ENCODE measurements around the gene CCDC188.

- TF ChIP-seq SRF (IDR thresholded peaks at IDR 0.05; ENCODE audit: low read depth, low read length) (no peak), CTCF (IDR thresholded peaks at IDR 0.05; ENCODE audit: control extremely low read depth in 1 of 3, insufficient read depth in 1 of 3, low read depth in 1 of 3, low read length in 3 of 3) (no peak), POLR2A (IDR thresholded peaks at IDR 0.05; ENCODE audit: control extremely low read depth in 1 of 2, low read depth in 2 of 2, low read length in 2 of 2) (no peak)
These were observed 34.9 kb upstream of the CCDC188 start for GRCh38 chr22:20185750-20186149.
